GM19193 (cell line): Measurements from ENCODE around the gene CD300LG.

Source experiments
- POLR2A ChIP-seq: IDR thresholded peaks from 4 replicates; pipeline ENCODE4 v1.6.1; 2011; ENCODE audit not compliant: insufficient read depth, insufficient read length; ENCODE audit errors: extremely low read depth

CD300LG gene

GRCh38 chr17:43817826-43818225, 29.1 kb upstream of the CD300LG start:
- no peak for TF ChIP-seq POLR2A

GRCh38 chr17:43818966-43819365, 28.0 kb upstream of the CD300LG start:
- no peak for TF ChIP-seq POLR2A

- TF ChIP-seq POLR2A, result no peak
Measured at GRCh38 chr17:43820759-43821158, 26.2 kb upstream of the CD300LG start.

GRCh38 chr17:43822570-43823190, 24.3 kb upstream of the CD300LG start:
- no peak for TF ChIP-seq POLR2A

- no peak for TF ChIP-seq POLR2A
Measured at GRCh38 chr17:43823350-43824084, 23.5 kb upstream of the CD300LG start.

GRCh38 chr17:43825567-43825966, 21.4 kb upstream of the CD300LG start:
- no peak for TF ChIP-seq POLR2A

- no peak for TF ChIP-seq POLR2A
Measured at GRCh38 chr17:43826206-43826605, 20.8 kb upstream of the CD300LG start.

GRCh38 chr17:43827596-43827995, 19.4 kb upstream of the CD300LG start:
- no peak for TF ChIP-seq POLR2A

- TF ChIP-seq POLR2A, result no peak
Measured at GRCh38 chr17:43829738-43830137, 17.2 kb upstream of the CD300LG start.

- no peak for TF ChIP-seq POLR2A
Measured at GRCh38 chr17:43830510-43831140, 16.4 kb upstream of the CD300LG start.

- TF ChIP-seq POLR2A, result no peak
Measured at GRCh38 chr17:43831633-43832032, 15.3 kb upstream of the CD300LG start.

- TF ChIP-seq POLR2A, result no peak
Measured at GRCh38 chr17:43832168-43832975, 14.6 kb upstream of the CD300LG start.

GRCh38 chr17:43832976-43833829, 13.8 kb upstream of the CD300LG start, which contains the start of gene MPP3:
TSS of gene MPP3 (minus strand) at chr17:43833146. CDS start at chr17:43831906, 1,240 bp downstream.
- TF ChIP-seq POLR2A, result no peak

- no peak for TF ChIP-seq POLR2A
Measured at GRCh38 chr17:43834106-43834505, 12.9 kb upstream of the CD300LG start.

- no peak for TF ChIP-seq POLR2A
Measured at GRCh38 chr17:43839670-43840108, 7.3 kb upstream of the CD300LG start.

GRCh38 chr17:43840814-43841213, 6.2 kb upstream of the CD300LG start:
- no peak for TF ChIP-seq POLR2A
